ENCODE data around the gene TMEM186. TPM values are rescaled to one million over a fixed set of nuclear protein-coding genes. Genes with fewer than 3 reads are reported as not detected.
"Not testable (repeated sequence)": the region's sequence is repeated elsewhere in the genome, so short reads cannot be mapped to it uniquely, and the experiment has no call there.

The TMEM186 gene, protein sequence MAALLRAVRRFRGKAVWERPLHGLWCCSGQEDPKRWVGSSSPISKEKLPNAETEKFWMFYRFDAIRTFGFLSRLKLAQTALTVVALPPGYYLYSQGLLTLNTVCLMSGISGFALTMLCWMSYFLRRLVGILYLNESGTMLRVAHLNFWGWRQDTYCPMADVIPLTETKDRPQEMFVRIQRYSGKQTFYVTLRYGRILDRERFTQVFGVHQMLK
- total RNA-seq: 10.4 TPM
- long read RNA-seq, transcript TMEM186-201 (2 exons, 1,448 nt): major isoform, 11 of 14 reads
- long read RNA-seq, partial matches to known transcripts: 0 of 14 reads
- long read RNA-seq, other reads (novel, unspliced or antisense): 3 of 14 reads

- peak; percentile 99 for DNase-seq (ENCODE audit: low spot score)
- intact Hi-C loops (cut with DNase I): loop anchor here (2.0 to 5.0 kb wide), 4 partner anchors 70 to 230 kb away; partner anchors contain the start of genes ABAT and CARHSP1
Measured at GRCh38 chr16:8797364-8798173, at the start of gene TMEM186, which contains the start of gene PMM2. TMEM186 (minus strand) TSS chr16:8797639; CDS start chr16:8797614, 25 bp downstream. PMM2 (plus strand) TSS chr16:8797839; CDS start chr16:8797883, 44 bp downstream.

DNA sequence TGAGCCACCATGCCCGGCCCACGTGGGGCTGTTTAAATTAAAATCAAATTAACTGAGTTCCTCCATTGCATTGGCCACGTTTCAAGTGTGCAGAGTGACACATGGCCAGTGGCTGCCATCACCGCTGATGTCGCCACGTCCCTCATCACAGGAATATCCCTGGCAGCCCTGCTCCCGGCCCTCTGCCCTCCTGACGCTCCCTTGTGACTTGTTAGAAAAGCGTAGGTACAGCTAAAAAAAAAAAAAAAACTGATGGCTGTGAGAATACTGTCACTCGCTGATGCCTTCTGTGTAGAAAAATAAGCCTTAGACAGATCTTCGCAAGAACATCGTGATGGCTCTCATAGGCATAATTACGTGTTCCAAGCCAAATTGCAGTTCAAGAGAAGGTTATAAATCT lies 49.7 kb upstream of the TMEM186 start:
- DNase-seq (ENCODE audit: low spot score): peak; percentile 55
- intact Hi-C loops (cut with DNase I): no loop called here

DNA sequence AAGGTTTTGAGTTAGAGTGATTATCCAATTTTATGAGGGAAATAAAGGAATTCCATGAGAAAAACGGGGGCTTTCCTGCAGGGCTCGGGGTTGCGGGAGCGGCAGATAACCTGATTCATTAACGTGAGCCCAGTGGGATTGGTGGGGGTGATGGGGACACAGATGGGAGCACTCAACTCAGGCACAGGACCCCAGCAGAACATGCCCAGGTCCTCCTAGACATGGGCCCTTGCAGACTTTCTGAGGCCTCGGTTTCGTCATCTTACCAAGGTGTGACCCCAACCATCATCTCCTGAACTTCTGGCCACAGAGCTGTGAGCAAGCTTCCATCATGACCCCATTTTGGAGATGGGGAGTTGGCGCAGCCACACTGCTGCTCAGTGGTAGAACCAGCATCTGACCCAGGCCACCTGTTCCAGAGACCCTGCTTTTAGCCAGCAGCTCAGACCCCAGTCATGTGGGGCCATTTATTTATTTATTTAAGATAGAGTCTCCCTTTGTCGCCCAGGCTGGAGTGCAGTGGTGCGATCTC lies 49.0 kb upstream of the TMEM186 start:
- intact Hi-C loops (cut with DNase I): no loop called here
- DNase-seq (ENCODE audit: low spot score): peak; percentile 38

GRCh38 chr16:8845699-8846298 lies 48.4 kb upstream of the TMEM186 start:
- peak; percentile 38 for DNase-seq (ENCODE audit: low spot score)
- intact Hi-C loops (cut with DNase I): no loop called here

- intact Hi-C loops (cut with DNase I): not testable (repeated sequence)
Measured at GRCh38 chr16:8843296-8843695, 45.9 kb upstream of the TMEM186 start.

DNA sequence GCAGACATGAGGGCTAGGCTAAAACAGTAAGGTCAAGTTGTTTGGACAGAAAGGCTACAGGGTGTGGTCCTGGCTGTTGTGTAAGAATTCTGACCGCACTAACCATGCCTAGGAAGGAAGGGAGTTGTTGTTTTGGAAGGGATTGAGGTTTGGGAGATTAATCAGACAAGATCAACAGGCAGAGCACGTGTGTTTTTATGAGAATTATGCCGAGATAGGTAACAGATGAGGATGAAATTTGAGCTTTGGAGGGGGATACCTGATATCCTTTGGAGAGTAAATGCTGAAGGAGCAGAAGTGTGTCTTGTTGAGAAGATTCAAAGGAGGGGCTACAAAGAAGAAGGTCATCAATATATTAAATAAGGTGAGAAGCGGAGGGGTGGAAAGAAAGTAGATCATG lies 44.6 kb upstream of the TMEM186 start:
- intact Hi-C loops (cut with DNase I); DNase-seq (ENCODE audit: low spot score): not testable (repeated sequence)

More at GRCh38 chr16:8843296-8843695, 45.9 kb upstream of the TMEM186 start:
- not testable (repeated sequence) for DNase-seq (ENCODE audit: low spot score)

GRCh38 chr16:8837594-8837993 lies 40.2 kb upstream of the TMEM186 start:
- DNase-seq (ENCODE audit: low spot score); intact Hi-C loops (cut with DNase I): not testable (repeated sequence)

- DNase-seq (ENCODE audit: low spot score); intact Hi-C loops (cut with DNase I): not testable (repeated sequence)
Measured at GRCh38 chr16:8836797-8837196, 39.4 kb upstream of the TMEM186 start.

GRCh38 chr16:8832717-8833105 lies 35.3 kb upstream of the TMEM186 start:
- intact Hi-C loops (cut with DNase I): no loop called here

GRCh38 chr16:8831871-8832716 lies 34.7 kb upstream of the TMEM186 start:
- intact Hi-C loops (cut with DNase I): no loop called here
- no peak for DNase-seq (ENCODE audit: low spot score)

More at GRCh38 chr16:8832717-8833105, 35.3 kb upstream of the TMEM186 start:
- no peak for DNase-seq (ENCODE audit: low spot score)

GRCh38 chr16:8831450-8831849 lies 34.0 kb upstream of the TMEM186 start:
- no peak for DNase-seq (ENCODE audit: low spot score)
- intact Hi-C loops (cut with DNase I): no loop called here

GRCh38 chr16:8828541-8829165 lies 31.2 kb upstream of the TMEM186 start:
- intact Hi-C loops (cut with DNase I): no loop called here
- DNase-seq (ENCODE audit: low spot score): no peak

DNA sequence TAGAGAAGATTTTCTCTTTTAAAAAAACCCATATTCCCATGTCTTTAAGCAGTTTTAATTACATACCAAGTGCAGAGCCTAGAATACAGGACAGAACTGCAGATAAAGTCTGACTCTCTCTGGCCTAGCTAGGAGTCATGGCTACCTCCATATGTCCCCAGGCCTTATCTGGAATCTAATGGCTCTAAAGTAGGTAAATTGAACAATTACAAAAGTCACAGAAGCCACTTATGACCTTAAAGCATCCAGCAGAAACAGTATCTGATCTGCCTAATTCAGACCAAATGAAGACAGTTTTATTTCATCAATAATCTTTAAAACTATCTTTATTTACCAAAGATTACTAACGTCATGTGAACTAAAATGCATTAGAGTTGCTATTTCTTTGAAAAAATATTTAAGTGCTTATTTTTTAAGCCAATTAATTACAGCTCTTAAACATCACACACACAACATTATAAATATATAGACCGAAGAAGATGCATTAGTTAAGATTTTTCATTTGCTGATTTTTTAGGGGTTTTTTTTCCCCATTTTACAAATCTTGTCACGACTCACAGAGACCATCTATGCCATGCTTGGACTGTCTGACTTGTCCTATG lies 28.9 kb upstream of the TMEM186 start:
- intact Hi-C loops (cut with DNase I): no loop called here
- no peak for DNase-seq (ENCODE audit: low spot score)

GRCh38 chr16:8822403-8822802 lies 25.0 kb upstream of the TMEM186 start:
- intact Hi-C loops (cut with DNase I): no loop called here
- DNase-seq (ENCODE audit: low spot score): no peak

DNA sequence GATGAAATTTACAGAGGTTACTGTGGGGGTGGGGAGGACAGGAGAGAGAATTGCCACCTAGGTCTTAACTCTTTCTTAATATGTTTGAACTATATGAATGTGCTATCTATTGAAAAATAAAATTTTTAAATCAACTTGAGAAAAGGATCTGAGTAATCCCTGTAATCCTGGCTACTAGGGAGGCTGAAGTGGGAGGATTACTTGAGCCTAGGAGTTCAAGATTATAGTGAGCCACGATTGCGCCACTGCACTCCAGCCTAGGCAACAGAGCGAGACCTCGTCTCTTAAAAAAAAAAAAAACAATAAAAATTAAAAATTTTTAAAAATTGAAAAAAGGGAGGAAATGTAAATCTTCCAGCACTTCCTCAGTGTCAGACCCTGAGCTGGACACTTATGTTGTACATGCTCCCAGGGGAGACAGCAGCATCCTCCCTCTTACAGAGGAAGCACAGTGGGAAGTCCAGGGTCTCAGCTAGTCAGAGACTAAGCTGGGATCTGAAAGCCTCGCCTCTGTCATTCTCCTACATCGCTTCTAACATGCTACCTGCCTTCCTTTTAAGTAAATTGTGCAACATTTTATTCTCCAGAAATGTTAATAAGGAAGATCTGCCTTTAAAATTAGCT lies 22.1 kb upstream of the TMEM186 start:
- intact Hi-C loops (cut with DNase I): no loop called here
- DNase-seq (ENCODE audit: low spot score): no peak

DNA sequence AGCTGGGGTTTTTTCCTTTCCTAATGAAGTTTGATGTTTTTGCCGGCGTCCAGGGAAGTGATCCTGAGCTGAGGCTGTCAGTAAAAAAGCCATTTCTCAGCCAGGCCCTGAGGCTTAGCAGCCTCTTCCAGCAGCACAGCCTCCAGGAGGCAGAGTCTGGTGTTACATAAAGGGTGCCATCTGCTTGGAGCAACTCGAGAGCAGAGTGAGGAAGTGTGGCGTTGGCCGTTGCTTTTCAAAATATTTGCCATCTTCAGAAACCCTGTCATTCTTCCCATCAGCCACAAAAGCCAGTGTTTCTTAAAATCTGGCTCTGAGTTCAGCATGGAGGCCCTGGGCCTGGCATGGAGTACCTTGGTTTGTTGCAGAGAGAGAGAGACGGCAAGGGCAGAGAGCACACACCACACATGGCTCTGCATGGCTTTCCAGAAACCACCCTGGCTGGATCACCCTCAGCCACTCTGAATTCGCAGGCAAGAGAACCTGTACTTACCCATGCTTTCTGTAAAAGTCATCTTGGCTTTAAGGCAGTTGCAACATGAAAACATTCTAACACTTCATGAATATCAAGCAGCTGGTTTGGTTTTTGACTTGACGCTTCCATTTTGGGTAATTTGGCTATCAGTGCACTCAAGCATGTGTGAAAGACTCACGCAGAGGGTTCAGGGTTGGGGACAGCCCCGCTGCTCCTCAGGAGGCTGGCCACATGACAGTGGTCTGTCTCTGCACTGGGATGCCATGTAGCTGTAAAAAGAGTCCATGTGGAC lies 21.2 kb upstream of the TMEM186 start:
- DNase-seq (ENCODE audit: low spot score): no peak
- intact Hi-C loops (cut with DNase I): no loop called here
